SK-N-SH treated with all-trans-retinoic acid at 6 μM for 48 hours (cell line): ENCODE data around the gene POLR1C.

Source experiments
- ATAC-seq: fragments of 200-7000 bp; cut with Tn5 transposase; 3 replicates; pipeline ENCODE4 v1.9.1; 2020; ENCODE audit warnings: mild to moderate bottlenecking, moderate library complexity
- ARNTL ChIP-seq: fragments of 450-650 bp; formaldehyde crosslinking; IDR thresholded peaks from 2 replicates; pipeline ENCODE4 v1.5.0; 2020; ENCODE audit warnings: low read depth, mild to moderate bottlenecking, moderate library complexity, borderline replicate concordance
- BACH2 ChIP-seq: fragments of 250-450 bp; sonication (Bioruptor Pico); IDR thresholded peaks from 2 replicates; pipeline ENCODE4 v1.9.0; 2021; ENCODE audit warnings: mild to moderate bottlenecking, borderline replicate concordance
- CREB5 ChIP-seq: fragments of 250-450 bp; sonication (Bioruptor Pico); IDR thresholded peaks from 2 replicates; pipeline ENCODE4 v1.5.1; 2020; ENCODE audit warnings: low read depth, mild to moderate bottlenecking, moderate library complexity
- CSRNP3 ChIP-seq: fragments of 250-450 bp; sonication (Bioruptor Pico); IDR thresholded peaks from 2 replicates; pipeline ENCODE4 v1.5.1; 2021; ENCODE audit warnings: mild to moderate bottlenecking, moderate library complexity
- GLIS3 ChIP-seq: fragments of 250-450 bp; sonication (Bioruptor Pico); IDR thresholded peaks from 2 replicates; pipeline ENCODE4 v1.5.0; 2020; ENCODE audit warnings: mild to moderate bottlenecking, moderate library complexity
- OSR1 ChIP-seq: fragments of 250-450 bp; sonication (Bioruptor Pico); IDR thresholded peaks from 2 replicates; pipeline ENCODE4 v1.8.0; 2022; ENCODE audit warnings: moderate library complexity, mild to moderate bottlenecking, inconsistent platforms
- PATZ1 ChIP-seq: fragments of 250-450 bp; sonication (Bioruptor Pico); IDR thresholded peaks from 2 replicates; pipeline ENCODE4 v1.8.0; 2020; ENCODE audit warnings: mild to moderate bottlenecking, moderate library complexity, borderline replicate concordance
- PPARA ChIP-seq: fragments of 250-450 bp; sonication (Bioruptor Pico); IDR thresholded peaks from 2 replicates; pipeline ENCODE4 v1.5.0; 2020; ENCODE audit warnings: mild to moderate bottlenecking, borderline replicate concordance
- RARB ChIP-seq: fragments of 250-450 bp; sonication (Bioruptor Pico); IDR thresholded peaks from 2 replicates; pipeline ENCODE4 v1.8.0; 2021; ENCODE audit warnings: mild to moderate bottlenecking, moderate library complexity
- SNAI2 ChIP-seq: fragments of 250-450 bp; sonication (Bioruptor Pico); IDR thresholded peaks from 2 replicates; pipeline ENCODE4 v1.5.0; 2020; ENCODE audit warnings: mild to moderate bottlenecking, moderate library complexity
- TOX ChIP-seq: fragments of 250-450 bp; sonication (Bioruptor Pico); IDR thresholded peaks from 2 replicates; pipeline ENCODE4 v1.8.0; 2021; ENCODE audit warnings: mild to moderate bottlenecking, moderate library complexity, borderline replicate concordance
- TSHZ2 ChIP-seq: fragments of 250-450 bp; sonication (Bioruptor Pico); IDR thresholded peaks from 2 replicates; pipeline ENCODE4 v1.5.0; 2020; ENCODE audit warnings: mild to moderate bottlenecking, moderate library complexity
- ZFP3 ChIP-seq: fragments of 250-450 bp; sonication (Bioruptor Pico); IDR thresholded peaks from 2 replicates; pipeline ENCODE4 v1.5.0; 2020; ENCODE audit warnings: mild to moderate bottlenecking, moderate library complexity
- ZFP30 ChIP-seq: fragments of 450-650 bp; formaldehyde crosslinking; IDR thresholded peaks from 2 replicates; pipeline ENCODE4 v1.5.0; 2022; ENCODE audit warnings: mild to moderate bottlenecking, moderate library complexity
- ZNF70 ChIP-seq: fragments of 450-650 bp; formaldehyde crosslinking; IDR thresholded peaks from 2 replicates; pipeline ENCODE4 v1.5.0; 2020; ENCODE audit warnings: mild to moderate bottlenecking, moderate library complexity
- ZNF8 ChIP-seq: fragments of 450-650 bp; formaldehyde crosslinking; IDR thresholded peaks from 2 replicates; pipeline ENCODE4 v1.5.0; 2020; ENCODE audit warnings: mild to moderate bottlenecking, moderate library complexity
- TF ChIP-seq, protein P1 (sequence below): fragments of 250-450 bp; sonication (Bioruptor Pico); IDR thresholded peaks from 2 replicates; pipeline ENCODE4 v1.8.0; 2021; ENCODE audit warnings: low read depth, mild to moderate bottlenecking, moderate library complexity, borderline replicate concordance

The POLR1C gene

GRCh38 chr6:43493230-43493629 is 23.7 kb upstream of the POLR1C start (continued):
- no peak for TF ChIP-seq CSRNP3 (CRISPR knock-in tag)

DNA sequence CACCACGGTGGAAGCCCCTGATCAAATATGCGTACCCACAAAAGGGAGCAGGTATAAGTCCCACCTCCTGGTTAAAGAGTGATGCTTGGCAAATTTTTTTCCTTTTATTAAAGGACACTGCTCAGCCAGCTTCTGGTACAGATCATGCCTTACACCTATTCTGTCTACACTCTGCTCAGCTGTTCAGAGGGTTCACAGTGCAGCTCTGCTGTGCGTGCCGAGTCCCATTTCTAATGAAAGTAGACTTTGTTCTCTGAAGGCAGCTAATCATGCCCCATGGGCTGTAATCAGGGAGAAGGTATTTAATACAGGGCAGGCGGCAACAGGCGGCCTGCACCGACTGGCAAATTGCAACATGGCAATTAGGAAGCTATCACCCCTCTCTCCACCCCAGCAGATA is 23.1 kb upstream of the POLR1C start:
- ATAC-seq, result no peak
- no peak for TF ChIP-seq RARB
- TF ChIP-seq ZNF70 (CRISPR knock-in tag), result no peak
- no peak for TF ChIP-seq PPARA (CRISPR knock-in tag)
- no peak for TF ChIP-seq OSR1 (CRISPR knock-in tag)
- no peak for TF ChIP-seq PATZ1 (CRISPR knock-in tag)
- TF ChIP-seq, protein P1, sequence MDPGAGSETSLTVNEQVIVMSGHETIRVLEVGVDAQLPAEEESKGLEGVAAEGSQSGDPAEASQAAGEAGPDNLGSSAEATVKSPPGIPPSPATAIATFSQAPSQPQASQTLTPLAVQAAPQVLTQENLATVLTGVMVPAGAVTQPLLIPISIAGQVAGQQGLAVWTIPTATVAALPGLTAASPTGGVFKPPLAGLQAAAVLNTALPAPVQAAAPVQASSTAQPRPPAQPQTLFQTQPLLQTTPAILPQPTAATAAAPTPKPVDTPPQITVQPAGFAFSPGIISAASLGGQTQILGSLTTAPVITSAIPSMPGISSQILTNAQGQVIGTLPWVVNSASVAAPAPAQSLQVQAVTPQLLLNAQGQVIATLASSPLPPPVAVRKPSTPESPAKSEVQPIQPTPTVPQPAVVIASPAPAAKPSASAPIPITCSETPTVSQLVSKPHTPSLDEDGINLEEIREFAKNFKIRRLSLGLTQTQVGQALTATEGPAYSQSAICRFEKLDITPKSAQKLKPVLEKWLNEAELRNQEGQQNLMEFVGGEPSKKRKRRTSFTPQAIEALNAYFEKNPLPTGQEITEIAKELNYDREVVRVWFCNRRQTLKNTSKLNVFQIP, result no peak
- TF ChIP-seq TOX (CRISPR knock-in tag), result no peak

- TF ChIP-seq SNAI2 (CRISPR knock-in tag), result no peak
- TF ChIP-seq OSR1 (CRISPR knock-in tag), result no peak
- no peak for TF ChIP-seq ZFP3
- no peak for TF ChIP-seq ZFP30
- no peak for TF ChIP-seq CREB5 (CRISPR knock-in tag)
- no peak for TF ChIP-seq ARNTL (CRISPR knock-in tag)
- TF ChIP-seq GLIS3 (CRISPR knock-in tag), result no peak
- no peak for TF ChIP-seq BACH2 (CRISPR knock-in tag)
- no peak for TF ChIP-seq TSHZ2 (CRISPR knock-in tag)
- ATAC-seq, result no peak
These were observed 22.6 kb upstream of the POLR1C start for GRCh38 chr6:43494321-43494720.

GRCh38 chr6:43494766-43495165 is 22.1 kb upstream of the POLR1C start:
- ATAC-seq, result no peak
- TF ChIP-seq PPARA (CRISPR knock-in tag) (no peak), CSRNP3 (CRISPR knock-in tag) (no peak), GLIS3 (CRISPR knock-in tag) (no peak), ZNF8 (CRISPR knock-in tag) (no peak), RARB (no peak), BACH2 (CRISPR knock-in tag) (no peak)
